HUES64 (cell line): ENCODE data around the gene ERMP1.
"Not testable (repeated sequence)": the region's sequence is repeated elsewhere in the genome, so short reads cannot be mapped to it uniquely, and the experiment has no call there.

Experiments used
- H3K27ac ChIP-seq: 2 replicates; pipeline ENCODE4 v1.7.0; 2013; ENCODE audit warnings: low read depth, low read length, inconsistent platforms
- H3K27me3 ChIP-seq: 2 replicates; pipeline ENCODE4 v1.6.1; 2013; ENCODE audit warnings: mild to moderate bottlenecking, low read length; ENCODE audit not compliant: insufficient read depth
- H3K36me3 ChIP-seq: 2 replicates; pipeline ENCODE4 v1.6.1; 2013; ENCODE audit warnings: mild to moderate bottlenecking, low read length; ENCODE audit not compliant: insufficient read depth
- H3K4me1 ChIP-seq: 2 replicates; pipeline ENCODE4 v1.6.1; 2013; ENCODE audit warnings: mild to moderate bottlenecking, low read length, moderate library complexity; ENCODE audit not compliant: insufficient read depth
- H3K4me3 ChIP-seq: 2 replicates; pipeline ENCODE4 v1.5.1; 2013; ENCODE audit warnings: mild to moderate bottlenecking, low read length, moderate library complexity
- H3K9ac ChIP-seq: 2 replicates; pipeline ENCODE4 v1.6.1; 2013; ENCODE audit warnings: mild to moderate bottlenecking, low read depth, low read length
- H3K9me3 ChIP-seq: 2 replicates; pipeline ENCODE4 v1.6.1; 2013; ENCODE audit warnings: low read depth, low read length; ENCODE audit not compliant: insufficient read depth
- WGBS: fragments of 150-250, 120-280 bp; methylation state at CpG from one replicate; pipeline ENCODE4 v1.1.7; 2013; ENCODE audit warnings: missing lambda C conversion rate; 5-methylcytosine and 5-hydroxymethylcytosine counted together

The ERMP1 gene

GRCh38 chr9:5791870-5792269 lies 41.0 kb downstream of the ERMP1 start:
- WGBS, result 96% methylated on average over 3 of the region's 3 CpGs
- Histone ChIP-seq H3K9me3 (no peaks in the 10 kb centered on the region), H3K27ac (no peak overlapping the region)

DNA sequence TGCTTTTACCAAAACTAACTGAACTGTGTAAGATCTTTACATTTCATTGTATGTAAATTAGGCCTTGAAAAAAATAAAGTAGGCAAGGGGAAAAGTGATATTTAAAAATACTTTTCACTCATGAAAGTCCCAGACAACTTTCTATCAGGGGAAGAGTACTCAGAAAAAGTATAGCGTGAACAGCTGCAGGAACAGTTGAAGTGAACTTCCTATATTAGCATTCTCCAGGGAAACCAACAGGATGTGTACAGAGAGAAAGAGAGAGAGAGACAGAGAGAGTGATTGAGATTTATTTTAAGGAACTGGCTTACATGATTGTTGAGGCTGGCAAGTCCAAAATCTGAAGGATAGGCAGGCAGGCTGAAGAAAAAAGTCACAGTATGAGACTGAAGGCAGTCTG lies 42.0 kb downstream of the ERMP1 start:
- Histone ChIP-seq H3K36me3 (peaks cover 25% of the 10 kb centered on the region), H3K27me3 (no peaks in the 10 kb centered on the region), H3K4me1 (no peaks in the 10 kb centered on the region), H3K9ac (no peak overlapping the region), H3K9me3 (no peaks in the 10 kb centered on the region), H3K27ac (no peak overlapping the region), H3K4me3 (no peak overlapping the region)
- 100% methylated on average over 1 of the region's 1 CpG for WGBS

More at GRCh38 chr9:5791870-5792269, 41.0 kb downstream of the ERMP1 start:
- Histone ChIP-seq H3K4me3 (no peak overlapping the region), H3K36me3 (peaks cover 19% of the 10 kb centered on the region), H3K9ac (no peak overlapping the region), H3K4me1 (no peaks in the 10 kb centered on the region), H3K27me3 (no peaks in the 10 kb centered on the region)

- no peaks in the 10 kb centered on the region for H3K9me3 ChIP-seq
- H3K27me3 ChIP-seq, result no peaks in the 10 kb centered on the region
- no peak overlapping the region for H3K9ac ChIP-seq
- H3K27ac ChIP-seq, result no peak overlapping the region
- H3K4me3 ChIP-seq, result no peak overlapping the region
- 94% methylated on average over 4 of the region's 5 CpGs for WGBS
- H3K36me3 ChIP-seq, result peaks cover 28% of the 10 kb centered on the region
- peaks cover 4% of the 10 kb centered on the region; the same call in 1 of the 2 replicates for H3K4me1 ChIP-seq
These were observed 43.4 kb downstream of the ERMP1 start for GRCh38 chr9:5789489-5789888.

DNA sequence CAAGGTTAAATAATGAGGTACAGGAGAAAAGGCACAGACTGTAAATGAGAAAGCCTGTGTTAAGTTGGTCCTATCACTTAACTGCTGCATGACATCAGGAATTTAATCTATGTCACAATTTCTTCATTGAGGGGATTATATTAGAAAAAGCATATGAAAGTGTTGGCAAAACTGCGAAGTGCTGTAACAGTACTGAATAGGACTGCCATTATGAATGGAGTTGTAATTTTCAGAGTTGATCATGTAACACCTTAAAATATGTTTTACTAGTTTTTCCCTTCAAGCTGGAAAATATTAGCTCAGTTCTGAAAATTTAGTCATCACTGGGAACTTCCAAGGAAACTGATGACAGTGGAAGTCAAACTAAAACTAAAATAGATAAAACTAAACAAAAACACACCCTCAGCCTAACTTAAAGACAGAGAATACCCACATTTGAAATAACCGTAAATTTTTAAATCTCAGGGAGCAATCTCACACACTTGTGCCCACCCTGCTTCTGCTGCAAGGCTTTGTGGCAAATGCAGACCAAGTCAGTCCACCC lies 45.1 kb downstream of the ERMP1 start:
- Histone ChIP-seq H3K4me3 (no peak overlapping the region), H3K9me3 (no peaks in the 10 kb centered on the region), H3K36me3 (peaks cover 28% of the 10 kb centered on the region), H3K27me3 (no peaks in the 10 kb centered on the region), H3K27ac (no peak overlapping the region), H3K9ac (no peak overlapping the region), H3K4me1 (peaks cover 11% of the 10 kb centered on the region)
- 96% methylated on average over 2 of the region's 2 CpGs for WGBS

GRCh38 chr9:5787220-5787619 lies 45.7 kb downstream of the ERMP1 start:
- Histone ChIP-seq H3K27ac (no peak overlapping the region), H3K27me3 (no peaks in the 10 kb centered on the region), H3K9me3 (no peaks in the 10 kb centered on the region), H3K4me3 (no peak overlapping the region), H3K4me1 (peaks cover 11% of the 10 kb centered on the region), H3K9ac (no peak overlapping the region), H3K36me3 (peaks cover 28% of the 10 kb centered on the region)
- WGBS, result 95% methylated on average over 2 of the region's 2 CpGs

GRCh38 chr9:5786370-5787127 lies 46.4 kb downstream of the ERMP1 start:
- Histone ChIP-seq H3K4me1 (peaks cover 11% of the 10 kb centered on the region), H3K9me3 (peaks cover 5% of the 10 kb centered on the region; the same call in 1 of the 2 replicates), H3K4me3 (no peak overlapping the region), H3K27me3 (no peaks in the 10 kb centered on the region), H3K36me3 (peaks cover 28% of the 10 kb centered on the region), H3K27ac (no peak overlapping the region), H3K9ac (no peak overlapping the region)
- WGBS, result 95% methylated on average over 6 of the region's 6 CpGs

GRCh38 chr9:5784526-5785315 lies 48.2 kb downstream of the ERMP1 start:
- H3K4me1 ChIP-seq, result peaks cover 11% of the 10 kb centered on the region
- H3K9me3 ChIP-seq, result peaks cover 12% of the 10 kb centered on the region
- WGBS, result 57% methylated on average over 4 of the region's 4 CpGs
- peaks cover 28% of the 10 kb centered on the region for H3K36me3 ChIP-seq
- no peak overlapping the region for H3K4me3 ChIP-seq
- H3K9ac ChIP-seq, result no peak overlapping the region
- H3K27ac ChIP-seq, result no peak overlapping the region
- no peaks in the 10 kb centered on the region for H3K27me3 ChIP-seq

DNA sequence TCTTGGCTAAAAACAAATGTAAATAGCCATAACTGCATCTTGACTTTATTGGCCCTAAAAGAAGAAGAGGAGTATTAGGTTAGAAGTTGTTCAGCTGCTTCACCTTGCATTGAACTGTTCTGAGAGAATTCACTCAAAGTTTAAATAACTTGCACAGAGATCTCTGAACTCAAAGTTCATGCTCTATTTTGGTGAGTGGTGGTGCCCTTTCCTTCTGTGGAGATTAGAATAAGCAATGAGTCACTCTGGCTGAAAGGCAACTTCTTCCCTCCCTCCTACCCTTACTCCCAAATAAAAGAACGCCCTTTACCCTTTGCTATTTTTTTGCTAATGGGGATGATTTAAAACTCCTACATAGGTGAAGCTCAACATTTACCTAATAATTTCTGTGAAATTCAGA lies 48.9 kb downstream of the ERMP1 start:
- peaks cover 35% of the 10 kb centered on the region for H3K36me3 ChIP-seq
- H3K27ac ChIP-seq, result no peak overlapping the region
- H3K4me1 ChIP-seq, result peaks cover 11% of the 10 kb centered on the region
- no peak overlapping the region for H3K4me3 ChIP-seq
- H3K27me3 ChIP-seq, result no peaks in the 10 kb centered on the region
- H3K9me3 ChIP-seq, result peaks cover 19% of the 10 kb centered on the region
- no peak overlapping the region for H3K9ac ChIP-seq
- no CpG with 5 or more reads among the region's 1 CpG for WGBS

- peaks cover 11% of the 10 kb centered on the region for H3K4me1 ChIP-seq
- not testable (repeated sequence) for H3K4me3 ChIP-seq, H3K27ac ChIP-seq, H3K27me3 ChIP-seq, H3K9ac ChIP-seq
- H3K36me3 ChIP-seq, result peaks cover 41% of the 10 kb centered on the region
- H3K9me3 ChIP-seq, result peaks cover 24% of the 10 kb centered on the region
- 97% methylated on average over 3 of the region's 3 CpGs for WGBS
These were observed 49.5 kb downstream of the ERMP1 start for GRCh38 chr9:5783420-5783819.

GRCh38 chr9:5779705-5780218 lies 53.2 kb downstream of the ERMP1 start:
- Histone ChIP-seq H3K36me3 (peaks cover 50% of the 10 kb centered on the region), H3K4me1 (peaks cover 22% of the 10 kb centered on the region), H3K9me3 (peaks cover 29% of the 10 kb centered on the region)
- not testable (repeated sequence) for H3K9ac ChIP-seq, H3K27ac ChIP-seq, H3K27me3 ChIP-seq, H3K4me3 ChIP-seq
- 87% methylated on average over 4 of the region's 4 CpGs for WGBS

GRCh38 chr9:5778805-5779204 lies 54.1 kb downstream of the ERMP1 start:
- Histone ChIP-seq H3K27ac (no peak overlapping the region), H3K27me3 (no peaks in the 10 kb centered on the region), H3K9me3 (peaks cover 29% of the 10 kb centered on the region), H3K36me3 (peaks cover 59% of the 10 kb centered on the region), H3K4me3 (no peak overlapping the region), H3K4me1 (peaks cover 12% of the 10 kb centered on the region), H3K9ac (no peak overlapping the region)
- 86% methylated on average over 1 of the region's 1 CpG for WGBS
